Measurements from ENCODE around the gene SP7. TPM values are rescaled to one million over a fixed set of nuclear protein-coding genes. Genes with fewer than 3 reads are reported as not detected.

SP7 gene
- total and polyA plus RNA-seq, 9 of the 15 experiments (the other 6 are each of a cell fraction or from before 2014, with no cell fraction given) = 0.04 TPM; not detected in 8

DNA sequence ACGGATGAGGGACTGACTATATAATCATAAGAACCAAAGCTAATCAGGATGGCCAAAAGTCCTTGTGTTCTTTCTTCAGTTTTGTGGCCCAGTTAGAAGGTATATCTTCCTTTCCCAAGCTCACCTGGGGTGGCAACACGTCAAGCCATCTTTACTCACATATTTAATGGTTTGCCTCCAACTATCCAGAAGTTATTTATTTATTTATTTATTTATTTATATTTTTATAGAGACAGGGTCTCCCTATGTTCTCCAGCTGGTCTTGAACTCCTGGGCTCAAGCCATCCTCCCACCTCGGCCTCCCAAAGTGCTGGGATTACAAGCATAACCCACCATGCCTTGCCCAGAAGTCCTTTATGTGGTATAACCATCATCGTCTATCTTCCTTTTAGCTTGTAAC is 11.8 kb upstream of the SP7 start:
- no TSS peak for BruUV-seq (replicated peaks)
- TF ChIP-seq ZC3H11A (IDR thresholded peaks at IDR 0.05; ENCODE audit: low read depth, low read length) = peak; percentile 74; the same call in 1 of the 2 replicates
- TF ChIP-seq, protein P1, sequence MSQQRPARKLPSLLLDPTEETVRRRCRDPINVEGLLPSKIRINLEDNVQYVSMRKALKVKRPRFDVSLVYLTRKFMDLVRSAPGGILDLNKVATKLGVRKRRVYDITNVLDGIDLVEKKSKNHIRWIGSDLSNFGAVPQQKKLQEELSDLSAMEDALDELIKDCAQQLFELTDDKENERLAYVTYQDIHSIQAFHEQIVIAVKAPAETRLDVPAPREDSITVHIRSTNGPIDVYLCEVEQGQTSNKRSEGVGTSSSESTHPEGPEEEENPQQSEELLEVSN (IDR thresholded peaks at IDR 0.05; ENCODE audit: borderline replicate concordance in 1 of 2, extremely low read depth in 1 of 2, insufficient read depth in 1 of 2, insufficient read length in 1 of 2, low read depth in 1 of 2, low read length in 1 of 2, poor library complexity in 1 of 2, severe bottlenecking in 1 of 2) = no peak

DNA sequence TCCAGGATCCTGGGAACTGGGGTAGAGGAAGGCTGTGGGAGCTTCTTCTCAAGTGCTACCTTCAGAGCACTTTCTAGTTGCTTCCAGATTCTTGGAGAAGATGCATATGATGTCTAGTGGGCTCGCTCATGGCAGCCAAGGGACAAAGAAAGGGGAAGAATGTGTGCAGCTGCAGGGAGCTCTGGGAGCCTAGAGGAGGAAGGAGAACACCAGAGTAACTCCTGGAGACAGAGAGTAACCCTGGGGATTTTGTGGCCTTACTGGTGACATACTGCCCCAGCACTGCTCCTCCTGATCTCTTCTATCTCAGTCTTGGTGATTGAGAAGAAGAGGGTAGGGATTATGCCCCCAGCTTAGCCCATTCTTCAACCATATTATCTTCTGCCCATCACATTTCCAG is 10.3 kb upstream of the SP7 start:
- Histone ChIP-seq H2AFZ (ENCODE audit: low read depth, low read length) (peak overlapping the region; percentile 35), H3K4me1 (replicated peaks in 1 of 2; ENCODE audit: control insufficient read depth in 2 of 2, insufficient read depth in 2 of 2, low read length in 2 of 2) (peaks cover 4 to 17% of the 10 kb centered on the region in 2 experiments; a peak in 3 of 5 replicates), H3K27me3 (ENCODE audit: control insufficient read depth in 2 of 2, insufficient read depth in 2 of 2, low read length in 2 of 2) (no peaks in the 10 kb centered on the region), H3K9me3 (replicated peaks; ENCODE audit: control insufficient read depth, insufficient read depth, low read depth, low read length) (no peaks in the 10 kb centered on the region), H3K4me2 (ENCODE audit: insufficient read depth, low read length) (no peak overlapping the region), H3K9me1 (ENCODE audit: control insufficient read depth, insufficient read depth, low read length) (no peaks in the 10 kb centered on the region), H3K36me3 (ENCODE audit: control insufficient read depth, insufficient read depth, low read length) (no peaks in the 10 kb centered on the region), H4K20me1 (replicated peaks; ENCODE audit: control insufficient read depth, insufficient read depth, low read length) (no peaks in the 10 kb centered on the region), H3K9ac (ENCODE audit: insufficient read depth in 1 of 2, low read depth in 2 of 2, low read length in 2 of 2) (no peak overlapping the region), H3K79me2 (ENCODE audit: control insufficient read depth, insufficient read depth, low read length) (no peaks in the 10 kb centered on the region), H3K27ac (ENCODE audit: extremely low read depth, low read depth, low read length) (no peak overlapping the region), H3K4me3 (no peak overlapping the region)
- FAIRE-seq (no peak), ATAC-seq (no peak), DNase-seq (ENCODE audit: extremely low read depth in 1 of 4, low spot score in 3 of 4) (no peak)
- WGBS (ENCODE audit: insufficient coverage, low coverage, missing lambda C conversion rate) = 29% methylated on average over 1 of the region's 1 CpG
- no TSS peak for BruUV-seq (replicated peaks)
- ChIA-PET CTCF (ENCODE audit: low intra/inter-chr PET ratio) (interaction anchor here (0.6 kb wide), 1 partner anchor 43 kb away, joined by 3 read pairs; no protein-coding TSS in a partner anchor), POLR2A (interaction anchor here (0.6 to 2.1 kb wide), 4 partner anchors 25 to 161 kb away, joined by 3 to 8 read pairs (median 4); partner anchors contain the start of genes AAAS and MYG1)
- in situ Hi-C loops (cut with MboI) (no loop called here), intact Hi-C loops (cut with micrococcal nuclease) (no loop called here)
- TF ChIP-seq, protein P2, sequence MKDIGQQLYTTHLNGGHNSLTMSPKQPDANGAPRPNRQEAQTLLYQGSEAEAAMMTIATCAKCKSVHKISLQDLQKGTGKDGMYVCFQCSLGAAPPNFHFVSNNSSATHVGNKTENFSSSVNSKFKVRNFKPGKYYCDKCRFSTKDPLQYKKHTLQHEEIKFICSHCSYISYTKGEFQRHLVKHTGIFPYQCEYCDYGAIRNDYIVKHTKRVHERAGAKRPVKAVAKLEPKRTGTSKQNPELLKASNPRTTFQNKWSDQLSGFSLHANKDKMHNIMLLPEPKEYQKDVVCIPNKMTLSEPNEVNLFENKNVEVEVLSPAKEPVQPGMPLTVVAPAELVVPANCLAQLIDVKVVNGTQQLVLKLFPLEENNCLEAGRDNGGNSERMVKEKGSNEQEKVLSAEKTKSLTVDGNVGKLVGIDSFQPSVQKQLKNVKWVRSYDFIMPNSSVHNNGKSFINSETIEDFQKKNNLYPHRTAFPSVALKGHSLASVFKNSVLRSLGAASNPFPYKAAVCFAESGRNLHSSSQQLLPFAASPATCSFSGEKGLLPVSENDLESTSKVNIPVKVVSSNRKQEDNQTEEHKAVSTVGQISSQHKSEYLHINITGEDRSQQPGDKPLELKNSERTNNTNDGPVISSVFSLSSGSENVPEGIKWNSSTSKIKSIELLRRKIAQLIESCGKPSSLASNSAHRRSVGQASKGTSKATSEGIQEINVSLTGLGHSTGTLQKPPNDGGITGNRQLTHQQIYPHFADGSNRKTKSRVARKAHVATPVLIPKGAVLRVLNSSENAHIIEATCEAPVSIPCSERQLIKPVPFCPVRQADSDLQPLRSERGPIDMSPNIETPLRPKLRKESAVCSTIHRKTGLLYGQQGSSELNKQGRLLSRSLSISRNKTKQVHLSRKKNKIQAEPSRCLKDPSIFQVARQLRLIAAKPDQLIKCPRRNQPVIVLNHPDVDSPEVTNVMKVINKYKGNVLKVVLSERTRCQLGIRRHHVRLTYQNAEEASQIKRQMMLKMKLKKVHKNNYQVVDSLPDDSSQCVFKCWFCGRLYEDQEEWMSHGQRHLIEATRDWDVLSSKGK (CRISPR knock-in tag; IDR thresholded peaks at IDR 0.05) = no peak
- no peak for TF ChIP-seq ZNF311 (CRISPR knock-in tag; IDR thresholded peaks at IDR 0.05)
- no peak for TF ChIP-seq SMAD3 (CRISPR knock-in tag; conservative IDR thresholded peaks at IDR 0.05)
- TF ChIP-seq MEF2A (IDR thresholded peaks at IDR 0.05; ENCODE audit: control insufficient read depth, low read depth, low read length) = no peak
- TF ChIP-seq, protein P3, sequence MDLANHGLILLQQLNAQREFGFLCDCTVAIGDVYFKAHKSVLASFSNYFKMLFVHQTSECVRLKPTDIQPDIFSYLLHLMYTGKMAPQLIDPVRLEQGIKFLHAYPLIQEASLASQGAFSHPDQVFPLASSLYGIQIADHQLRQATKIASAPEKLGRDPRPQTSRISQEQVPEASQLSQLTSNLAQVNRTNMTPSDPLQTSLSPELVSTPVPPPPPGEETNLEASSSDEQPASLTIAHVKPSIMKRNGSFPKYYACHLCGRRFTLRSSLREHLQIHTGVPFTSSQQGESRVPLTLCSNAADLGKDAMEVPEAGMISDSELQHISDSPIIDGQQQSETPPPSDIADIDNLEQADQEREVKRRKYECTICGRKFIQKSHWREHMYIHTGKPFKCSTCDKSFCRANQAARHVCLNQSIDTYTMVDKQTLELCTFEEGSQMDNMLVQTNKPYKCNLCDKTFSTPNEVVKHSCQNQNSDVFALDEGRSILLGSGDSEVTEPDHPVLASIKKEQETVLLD (IDR thresholded peaks at IDR 0.05) = no peak
- TF ChIP-seq ZFP36 (IDR thresholded peaks at IDR 0.05; ENCODE audit: low read depth, low read length, partially characterized antibody) = no peak

More for the DNA sequence above, 11.8 kb upstream of the SP7 start:
- ATAC-seq = no peak
- Histone ChIP-seq H3K4me2 (ENCODE audit: insufficient read depth, low read length) (no peak overlapping the region), H3K9ac (ENCODE audit: insufficient read depth in 1 of 2, low read depth in 2 of 2, low read length in 2 of 2) (no peak overlapping the region), H3K27me3 (ENCODE audit: control insufficient read depth in 2 of 2, insufficient read depth in 2 of 2, low read length in 2 of 2) (no peaks in the 10 kb centered on the region), H3K4me1 (replicated peaks in 1 of 2; ENCODE audit: control insufficient read depth in 2 of 2, insufficient read depth in 2 of 2, low read length in 2 of 2) (peaks cover 7 to 17% of the 10 kb centered on the region in 2 experiments; a peak in 4 of 5 replicates), H3K9me3 (replicated peaks; ENCODE audit: control insufficient read depth, insufficient read depth, low read depth, low read length) (no peaks in the 10 kb centered on the region), H3K36me3 (ENCODE audit: control insufficient read depth, insufficient read depth, low read length) (no peaks in the 10 kb centered on the region), H3K4me3 (no peak overlapping the region), H4K20me1 (replicated peaks; ENCODE audit: control insufficient read depth, insufficient read depth, low read length) (no peaks in the 10 kb centered on the region), H3K9me1 (ENCODE audit: control insufficient read depth, insufficient read depth, low read length) (no peaks in the 10 kb centered on the region), H3K79me2 (ENCODE audit: control insufficient read depth, insufficient read depth, low read length) (no peaks in the 10 kb centered on the region), H2AFZ (ENCODE audit: low read depth, low read length) (no peak overlapping the region), H3K27ac (ENCODE audit: extremely low read depth, low read depth, low read length) (no peak overlapping the region)
- in situ Hi-C loops (cut with MboI) = no loop called here
- no peak for DNase-seq (ENCODE audit: extremely low read depth in 1 of 4, low spot score in 3 of 4)
- ChIA-PET POLR2A (interaction anchor here (0.9 to 1.0 kb wide), 2 partner anchors 21 to 161 kb away, joined by 3 read pairs; no protein-coding TSS in a partner anchor), CTCF (ENCODE audit: low intra/inter-chr PET ratio) (no interaction called here)
- intact Hi-C loops (cut with micrococcal nuclease) = no loop called here
- 62% methylated on average over 4 of the region's 4 CpGs for WGBS (ENCODE audit: insufficient coverage, low coverage, missing lambda C conversion rate)
- FAIRE-seq = no peak

Data from K562 (cell line).